NCI-H2081 treated with DMSO at 0.1 percent for 48 hours (cell line): ENCODE results near the gene SPATA17.
"Not testable (repeated sequence)": the region's sequence is repeated elsewhere in the genome, so short reads cannot be mapped to it uniquely, and the experiment has no call there.

ENCODE experiments used
- DNase-seq: peaks from one replicate; lab custom pipeline; 2025; lab: John Stamatoyannopoulos, UW

Gene SPATA17

GRCh38 chr1:217630711-217631591 lies at the start of gene SPATA17, which contains the start of gene GPATCH2:
Gene SPATA17, plus strand, starts transcription at chr1:217631344. Its CDS starts 35 bp downstream, at chr1:217631379.
Gene GPATCH2, minus strand, starts transcription at chr1:217631090. Its CDS starts 119 bp downstream, at chr1:217630971.
- peak; percentile 85 for DNase-seq

GRCh38 chr1:217584286-217584811 lies 46.8 kb upstream of the SPATA17 start:
- not testable (repeated sequence) for DNase-seq

- no peak for DNase-seq
These were observed 45.6 kb upstream of the SPATA17 start for GRCh38 chr1:217585577-217585976.

- no peak for DNase-seq
These were observed 44.6 kb upstream of the SPATA17 start for GRCh38 chr1:217586586-217586985.

GRCh38 chr1:217590598-217590997 lies 40.5 kb upstream of the SPATA17 start:
- DNase-seq, result no peak

- DNase-seq, result no peak
These were observed 32.0 kb upstream of the SPATA17 start for GRCh38 chr1:217599154-217599553.

- no peak for DNase-seq
These were observed 28.8 kb upstream of the SPATA17 start for GRCh38 chr1:217602380-217602779.

- no peak for DNase-seq
These were observed 25.8 kb upstream of the SPATA17 start for GRCh38 chr1:217605390-217605789.

- no peak for DNase-seq
These were observed 16.9 kb upstream of the SPATA17 start for GRCh38 chr1:217614200-217614712.

GRCh38 chr1:217617126-217617525 lies 14.0 kb upstream of the SPATA17 start:
- no peak for DNase-seq

- no peak for DNase-seq
These were observed 10.3 kb upstream of the SPATA17 start for GRCh38 chr1:217620814-217621213.

GRCh38 chr1:217622042-217622441 lies 9.1 kb upstream of the SPATA17 start:
- DNase-seq, result no peak

- DNase-seq, result no peak
These were observed 4.8 kb upstream of the SPATA17 start for GRCh38 chr1:217626321-217626720.

- no peak for DNase-seq
These were observed 3.7 kb upstream of the SPATA17 start for GRCh38 chr1:217627431-217627830.

- DNase-seq, result no peak
These were observed 11.3 kb downstream of the SPATA17 start for GRCh38 chr1:217642455-217642854.

- no peak for DNase-seq
These were observed 16.6 kb downstream of the SPATA17 start for GRCh38 chr1:217647791-217648190.

GRCh38 chr1:217650674-217651073 lies 19.5 kb downstream of the SPATA17 start:
- no peak for DNase-seq

- peak; percentile 22 for DNase-seq
These were observed 29.4 kb downstream of the SPATA17 start for GRCh38 chr1:217660353-217661062.

GRCh38 chr1:217661407-217661806 lies 30.3 kb downstream of the SPATA17 start:
- DNase-seq, result no peak

- no peak for DNase-seq
These were observed 37.3 kb downstream of the SPATA17 start for GRCh38 chr1:217668351-217668940.

- DNase-seq, result no peak
These were observed 42.2 kb downstream of the SPATA17 start for GRCh38 chr1:217673387-217673786.
